SK-N-SH treated with all-trans-retinoic acid at 6 μM for 48 hours (cell line): Measurements from ENCODE around the gene AEBP2.
"Not testable (repeated sequence)": the region's sequence is repeated elsewhere in the genome, so short reads cannot be mapped to it uniquely, and the experiment has no call there.

Experiments used
- ATAC-seq: fragments of 200-7000 bp; cut with Tn5 transposase; 3 replicates; pipeline ENCODE4 v1.9.1; 2020; ENCODE audit warnings: mild to moderate bottlenecking, moderate library complexity
- ARNTL ChIP-seq: fragments of 450-650 bp; formaldehyde crosslinking; IDR thresholded peaks from 2 replicates; pipeline ENCODE4 v1.5.0; 2020; ENCODE audit warnings: low read depth, mild to moderate bottlenecking, moderate library complexity, borderline replicate concordance
- CSDC2 ChIP-seq: fragments of 250-450 bp; sonication (Bioruptor Pico); IDR thresholded peaks from 2 replicates; pipeline ENCODE4 v1.5.0; 2020; ENCODE audit warnings: mild to moderate bottlenecking, moderate library complexity
- ESRRG ChIP-seq: fragments of 250-450 bp; sonication (Bioruptor Pico); IDR thresholded peaks from 2 replicates; pipeline ENCODE4 v1.6.1; 2021; ENCODE audit warnings: mild to moderate bottlenecking
- GLIS3 ChIP-seq: fragments of 250-450 bp; sonication (Bioruptor Pico); IDR thresholded peaks from 2 replicates; pipeline ENCODE4 v1.5.0; 2020; ENCODE audit warnings: mild to moderate bottlenecking, moderate library complexity
- ISL1 ChIP-seq: fragments of 250-450 bp; sonication (Bioruptor Pico); IDR thresholded peaks from 2 replicates; pipeline ENCODE4 v2.1.2; 2022; ENCODE audit warnings: mild to moderate bottlenecking, moderate library complexity
- PPARA ChIP-seq: fragments of 250-450 bp; sonication (Bioruptor Pico); IDR thresholded peaks from 2 replicates; pipeline ENCODE4 v1.5.0; 2020; ENCODE audit warnings: mild to moderate bottlenecking, borderline replicate concordance
- RARB ChIP-seq: fragments of 250-450 bp; sonication (Bioruptor Pico); IDR thresholded peaks from 2 replicates; pipeline ENCODE4 v1.8.0; 2021; ENCODE audit warnings: mild to moderate bottlenecking, moderate library complexity
- SNAI2 ChIP-seq: fragments of 250-450 bp; sonication (Bioruptor Pico); IDR thresholded peaks from 2 replicates; pipeline ENCODE4 v1.5.0; 2020; ENCODE audit warnings: mild to moderate bottlenecking, moderate library complexity
- TCF4 ChIP-seq: fragments of 250-450 bp; sonication (Bioruptor Pico); IDR thresholded peaks from 2 replicates; pipeline ENCODE4 v1.8.0; 2021; ENCODE audit warnings: mild to moderate bottlenecking, moderate library complexity, borderline replicate concordance
- TOX ChIP-seq: fragments of 250-450 bp; sonication (Bioruptor Pico); IDR thresholded peaks from 2 replicates; pipeline ENCODE4 v1.8.0; 2021; ENCODE audit warnings: mild to moderate bottlenecking, moderate library complexity, borderline replicate concordance
- ZC3H10 ChIP-seq: fragments of 250-450 bp; sonication (Bioruptor Pico); IDR thresholded peaks from 2 replicates; pipeline ENCODE4 v1.5.1; 2021; ENCODE audit warnings: mild to moderate bottlenecking, moderate library complexity
- ZFP3 ChIP-seq: fragments of 250-450 bp; sonication (Bioruptor Pico); IDR thresholded peaks from 2 replicates; pipeline ENCODE4 v1.5.0; 2020; ENCODE audit warnings: mild to moderate bottlenecking, moderate library complexity
- ZFP30 ChIP-seq: fragments of 450-650 bp; formaldehyde crosslinking; IDR thresholded peaks from 2 replicates; pipeline ENCODE4 v1.5.0; 2022; ENCODE audit warnings: mild to moderate bottlenecking, moderate library complexity
- ZNF565 ChIP-seq: fragments of 450-650 bp; formaldehyde crosslinking; conservative IDR thresholded peaks from 2 replicates; pipeline ENCODE4 v1.5.0; 2020; ENCODE audit warnings: low read depth, mild to moderate bottlenecking, moderate library complexity
- ZNF8 ChIP-seq: fragments of 450-650 bp; formaldehyde crosslinking; IDR thresholded peaks from 2 replicates; pipeline ENCODE4 v1.5.0; 2020; ENCODE audit warnings: mild to moderate bottlenecking, moderate library complexity
- TF ChIP-seq, protein P1 (sequence below): fragments of 250-450 bp; sonication (Bioruptor Pico); IDR thresholded peaks from 2 replicates; pipeline ENCODE4 v1.5.1; 2020; ENCODE audit warnings: low read depth, mild to moderate bottlenecking, moderate library complexity
- TF ChIP-seq, protein P2 (sequence below): fragments of 250-450 bp; sonication (Bioruptor Pico); IDR thresholded peaks from 2 replicates; pipeline ENCODE4 v1.8.0; 2020; ENCODE audit warnings: mild to moderate bottlenecking, moderate library complexity, borderline replicate concordance
- TF ChIP-seq, protein P3 (sequence below): fragments of 250-450 bp; sonication (Bioruptor Pico); IDR thresholded peaks from 2 replicates; pipeline ENCODE4 v1.8.0; 2021; ENCODE audit warnings: low read depth, mild to moderate bottlenecking, moderate library complexity, borderline replicate concordance
- TF ChIP-seq, protein P4 (sequence below): fragments of 250-450 bp; sonication (Bioruptor Pico); IDR thresholded peaks from 2 replicates; pipeline ENCODE4 v1.5.0; 2020; ENCODE audit warnings: mild to moderate bottlenecking, moderate library complexity

AEBP2 gene

DNA sequence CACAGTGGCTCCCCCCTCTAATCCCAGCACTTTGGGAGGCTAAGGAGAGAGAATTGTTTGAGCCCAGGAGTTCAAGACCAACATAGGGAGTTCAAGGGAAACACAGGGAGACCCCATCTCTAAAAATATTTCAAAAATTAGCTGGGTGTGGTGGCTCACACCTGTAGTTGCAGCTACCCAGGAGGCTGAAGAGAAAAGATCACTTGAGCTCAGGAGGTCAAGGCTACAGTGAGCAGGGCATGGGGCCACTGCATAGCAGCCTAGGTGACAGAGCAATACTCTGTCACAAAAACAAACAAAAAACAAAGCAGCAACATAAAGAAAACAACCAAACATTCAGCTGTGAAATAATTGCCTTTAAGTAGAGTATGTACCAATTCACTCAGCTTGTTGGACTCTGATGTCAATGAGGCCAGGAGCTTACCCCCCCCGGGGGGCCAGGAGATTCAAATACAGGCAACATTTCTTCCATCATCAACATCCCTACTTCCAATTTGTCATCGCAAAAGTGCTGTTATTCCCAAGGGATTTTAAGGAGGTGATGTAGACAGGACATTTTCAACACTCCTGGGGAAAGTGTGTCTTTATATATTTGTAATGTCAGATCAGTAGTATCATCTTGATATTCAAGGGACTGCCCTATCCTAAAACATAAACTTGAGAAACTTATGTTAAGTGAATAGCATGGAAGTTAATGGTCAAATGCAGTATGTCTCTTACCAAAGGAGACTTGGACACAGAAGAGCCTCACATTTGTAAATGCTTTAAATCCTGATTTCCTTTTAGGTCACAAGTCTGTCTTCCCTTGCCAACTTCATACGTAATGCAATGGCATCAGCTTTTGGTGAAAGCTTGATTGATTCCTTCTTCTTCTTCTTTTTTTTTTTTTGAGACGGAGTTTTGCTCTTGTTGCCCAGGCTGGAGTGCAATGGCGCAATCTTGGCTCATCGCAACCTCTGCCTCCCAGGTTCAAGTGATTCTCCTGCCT lies 40.6 kb upstream of the AEBP2 start:
- no peak for TF ChIP-seq ISL1
- TF ChIP-seq CSDC2 (CRISPR knock-in tag): no peak
- TF ChIP-seq, protein P1, sequence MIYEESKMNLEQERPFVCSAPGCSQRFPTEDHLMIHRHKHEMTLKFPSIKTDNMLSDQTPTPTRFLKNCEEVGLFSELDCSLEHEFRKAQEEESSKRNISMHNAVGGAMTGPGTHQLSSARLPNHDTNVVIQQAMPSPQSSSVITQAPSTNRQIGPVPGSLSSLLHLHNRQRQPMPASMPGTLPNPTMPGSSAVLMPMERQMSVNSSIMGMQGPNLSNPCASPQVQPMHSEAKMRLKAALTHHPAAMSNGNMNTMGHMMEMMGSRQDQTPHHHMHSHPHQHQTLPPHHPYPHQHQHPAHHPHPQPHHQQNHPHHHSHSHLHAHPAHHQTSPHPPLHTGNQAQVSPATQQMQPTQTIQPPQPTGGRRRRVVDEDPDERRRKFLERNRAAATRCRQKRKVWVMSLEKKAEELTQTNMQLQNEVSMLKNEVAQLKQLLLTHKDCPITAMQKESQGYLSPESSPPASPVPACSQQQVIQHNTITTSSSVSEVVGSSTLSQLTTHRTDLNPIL (CRISPR knock-in tag): no peak
- TF ChIP-seq, protein P2, sequence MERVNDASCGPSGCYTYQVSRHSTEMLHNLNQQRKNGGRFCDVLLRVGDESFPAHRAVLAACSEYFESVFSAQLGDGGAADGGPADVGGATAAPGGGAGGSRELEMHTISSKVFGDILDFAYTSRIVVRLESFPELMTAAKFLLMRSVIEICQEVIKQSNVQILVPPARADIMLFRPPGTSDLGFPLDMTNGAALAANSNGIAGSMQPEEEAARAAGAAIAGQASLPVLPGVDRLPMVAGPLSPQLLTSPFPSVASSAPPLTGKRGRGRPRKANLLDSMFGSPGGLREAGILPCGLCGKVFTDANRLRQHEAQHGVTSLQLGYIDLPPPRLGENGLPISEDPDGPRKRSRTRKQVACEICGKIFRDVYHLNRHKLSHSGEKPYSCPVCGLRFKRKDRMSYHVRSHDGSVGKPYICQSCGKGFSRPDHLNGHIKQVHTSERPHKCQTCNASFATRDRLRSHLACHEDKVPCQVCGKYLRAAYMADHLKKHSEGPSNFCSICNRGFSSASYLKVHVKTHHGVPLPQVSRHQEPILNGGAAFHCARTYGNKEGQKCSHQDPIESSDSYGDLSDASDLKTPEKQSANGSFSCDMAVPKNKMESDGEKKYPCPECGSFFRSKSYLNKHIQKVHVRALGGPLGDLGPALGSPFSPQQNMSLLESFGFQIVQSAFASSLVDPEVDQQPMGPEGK: no peak
- no peak for TF ChIP-seq ZNF565 (CRISPR knock-in tag)
- TF ChIP-seq, protein P3, sequence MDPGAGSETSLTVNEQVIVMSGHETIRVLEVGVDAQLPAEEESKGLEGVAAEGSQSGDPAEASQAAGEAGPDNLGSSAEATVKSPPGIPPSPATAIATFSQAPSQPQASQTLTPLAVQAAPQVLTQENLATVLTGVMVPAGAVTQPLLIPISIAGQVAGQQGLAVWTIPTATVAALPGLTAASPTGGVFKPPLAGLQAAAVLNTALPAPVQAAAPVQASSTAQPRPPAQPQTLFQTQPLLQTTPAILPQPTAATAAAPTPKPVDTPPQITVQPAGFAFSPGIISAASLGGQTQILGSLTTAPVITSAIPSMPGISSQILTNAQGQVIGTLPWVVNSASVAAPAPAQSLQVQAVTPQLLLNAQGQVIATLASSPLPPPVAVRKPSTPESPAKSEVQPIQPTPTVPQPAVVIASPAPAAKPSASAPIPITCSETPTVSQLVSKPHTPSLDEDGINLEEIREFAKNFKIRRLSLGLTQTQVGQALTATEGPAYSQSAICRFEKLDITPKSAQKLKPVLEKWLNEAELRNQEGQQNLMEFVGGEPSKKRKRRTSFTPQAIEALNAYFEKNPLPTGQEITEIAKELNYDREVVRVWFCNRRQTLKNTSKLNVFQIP (CRISPR knock-in tag): no peak
- TF ChIP-seq TCF4 (CRISPR knock-in tag): no peak
- no peak for TF ChIP-seq SNAI2 (CRISPR knock-in tag)
- no peak for TF ChIP-seq RARB
- no peak for TF ChIP-seq TOX
- TF ChIP-seq, protein P4, sequence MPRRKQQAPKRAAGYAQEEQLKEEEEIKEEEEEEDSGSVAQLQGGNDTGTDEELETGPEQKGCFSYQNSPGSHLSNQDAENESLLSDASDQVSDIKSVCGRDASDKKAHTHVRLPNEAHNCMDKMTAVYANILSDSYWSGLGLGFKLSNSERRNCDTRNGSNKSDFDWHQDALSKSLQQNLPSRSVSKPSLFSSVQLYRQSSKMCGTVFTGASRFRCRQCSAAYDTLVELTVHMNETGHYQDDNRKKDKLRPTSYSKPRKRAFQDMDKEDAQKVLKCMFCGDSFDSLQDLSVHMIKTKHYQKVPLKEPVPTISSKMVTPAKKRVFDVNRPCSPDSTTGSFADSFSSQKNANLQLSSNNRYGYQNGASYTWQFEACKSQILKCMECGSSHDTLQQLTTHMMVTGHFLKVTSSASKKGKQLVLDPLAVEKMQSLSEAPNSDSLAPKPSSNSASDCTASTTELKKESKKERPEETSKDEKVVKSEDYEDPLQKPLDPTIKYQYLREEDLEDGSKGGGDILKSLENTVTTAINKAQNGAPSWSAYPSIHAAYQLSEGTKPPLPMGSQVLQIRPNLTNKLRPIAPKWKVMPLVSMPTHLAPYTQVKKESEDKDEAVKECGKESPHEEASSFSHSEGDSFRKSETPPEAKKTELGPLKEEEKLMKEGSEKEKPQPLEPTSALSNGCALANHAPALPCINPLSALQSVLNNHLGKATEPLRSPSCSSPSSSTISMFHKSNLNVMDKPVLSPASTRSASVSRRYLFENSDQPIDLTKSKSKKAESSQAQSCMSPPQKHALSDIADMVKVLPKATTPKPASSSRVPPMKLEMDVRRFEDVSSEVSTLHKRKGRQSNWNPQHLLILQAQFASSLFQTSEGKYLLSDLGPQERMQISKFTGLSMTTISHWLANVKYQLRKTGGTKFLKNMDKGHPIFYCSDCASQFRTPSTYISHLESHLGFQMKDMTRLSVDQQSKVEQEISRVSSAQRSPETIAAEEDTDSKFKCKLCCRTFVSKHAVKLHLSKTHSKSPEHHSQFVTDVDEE (CRISPR knock-in tag): no peak
- TF ChIP-seq ARNTL (CRISPR knock-in tag): no peak
- ATAC-seq: no peak

DNA sequence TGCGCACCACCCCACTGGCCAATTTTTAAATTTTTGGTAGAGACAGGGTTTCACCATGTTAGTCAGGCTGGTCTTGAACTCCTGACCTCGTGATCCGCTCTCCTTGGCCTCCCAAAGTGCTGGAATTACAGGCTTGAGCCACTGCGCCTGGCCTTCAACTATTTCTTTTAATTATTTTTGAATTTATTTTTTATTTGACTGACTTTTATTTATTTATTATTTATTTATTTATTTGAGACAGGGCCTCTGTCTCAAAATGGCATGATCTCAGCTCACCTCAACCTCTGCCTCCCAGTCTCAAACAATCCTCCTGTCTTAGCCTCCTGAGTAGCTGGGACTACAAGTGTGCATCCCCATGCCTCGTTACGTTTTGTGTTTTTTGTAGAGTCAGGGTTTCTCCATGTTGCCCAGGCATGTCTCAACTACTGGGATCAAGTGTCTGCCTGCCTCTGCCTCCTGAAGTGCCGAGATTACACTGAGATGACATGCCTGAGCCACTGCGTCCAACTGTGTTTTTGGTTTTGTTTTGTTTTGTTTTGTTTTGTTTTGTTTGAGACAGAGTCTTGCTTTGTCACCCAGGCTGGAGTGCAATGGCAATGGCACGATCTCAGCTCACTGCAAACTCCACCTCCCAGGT lies 38.5 kb upstream of the AEBP2 start:
- not testable (repeated sequence) for ATAC-seq

DNA sequence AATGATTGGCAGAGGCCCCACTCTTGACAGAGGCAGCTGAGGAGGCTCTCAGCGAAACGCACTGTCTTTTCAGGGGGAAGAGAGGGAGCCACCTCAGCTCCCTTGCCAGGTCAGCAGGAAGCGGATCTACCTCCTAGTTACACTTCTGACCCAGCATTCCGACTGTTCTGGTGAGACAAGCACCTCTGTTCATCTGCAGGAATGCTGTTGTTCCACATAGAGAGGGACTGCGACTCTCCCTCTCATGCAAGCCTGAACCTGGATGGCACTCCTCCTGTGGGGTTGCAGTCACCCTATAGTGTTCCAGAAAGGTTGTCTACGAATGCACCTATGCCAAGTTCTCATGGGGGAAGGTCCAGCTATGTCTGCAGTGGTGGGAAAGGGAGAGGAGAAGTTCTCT lies 37.1 kb upstream of the AEBP2 start:
- no peak for ATAC-seq
- no peak for TF ChIP-seq CSDC2 (CRISPR knock-in tag)
- TF ChIP-seq ZC3H10: no peak
- no peak for TF ChIP-seq ARNTL (CRISPR knock-in tag)
- TF ChIP-seq, protein P2: no peak
- no peak for TF ChIP-seq GLIS3 (CRISPR knock-in tag)
- no peak for TF ChIP-seq ZFP30
- TF ChIP-seq PPARA (CRISPR knock-in tag): no peak
- no peak for TF ChIP-seq TCF4 (CRISPR knock-in tag)
- TF ChIP-seq, protein P4 (CRISPR knock-in tag): no peak
- no peak for TF ChIP-seq ESRRG (CRISPR knock-in tag)
- TF ChIP-seq TOX: no peak
- TF ChIP-seq, protein P1 (CRISPR knock-in tag): no peak
- TF ChIP-seq ZNF8 (CRISPR knock-in tag): no peak
- TF ChIP-seq ZFP3: no peak
- no peak for TF ChIP-seq SNAI2 (CRISPR knock-in tag)
- no peak for TF ChIP-seq ISL1
